ENCODE results near the gene SERINC4. TPM values are rescaled to one million over a fixed set of nuclear protein-coding genes. Genes with fewer than 3 reads are reported as not detected.

SERINC4 gene
- total RNA-seq, 1 donor from 2014 or later, result not detected

DNA sequence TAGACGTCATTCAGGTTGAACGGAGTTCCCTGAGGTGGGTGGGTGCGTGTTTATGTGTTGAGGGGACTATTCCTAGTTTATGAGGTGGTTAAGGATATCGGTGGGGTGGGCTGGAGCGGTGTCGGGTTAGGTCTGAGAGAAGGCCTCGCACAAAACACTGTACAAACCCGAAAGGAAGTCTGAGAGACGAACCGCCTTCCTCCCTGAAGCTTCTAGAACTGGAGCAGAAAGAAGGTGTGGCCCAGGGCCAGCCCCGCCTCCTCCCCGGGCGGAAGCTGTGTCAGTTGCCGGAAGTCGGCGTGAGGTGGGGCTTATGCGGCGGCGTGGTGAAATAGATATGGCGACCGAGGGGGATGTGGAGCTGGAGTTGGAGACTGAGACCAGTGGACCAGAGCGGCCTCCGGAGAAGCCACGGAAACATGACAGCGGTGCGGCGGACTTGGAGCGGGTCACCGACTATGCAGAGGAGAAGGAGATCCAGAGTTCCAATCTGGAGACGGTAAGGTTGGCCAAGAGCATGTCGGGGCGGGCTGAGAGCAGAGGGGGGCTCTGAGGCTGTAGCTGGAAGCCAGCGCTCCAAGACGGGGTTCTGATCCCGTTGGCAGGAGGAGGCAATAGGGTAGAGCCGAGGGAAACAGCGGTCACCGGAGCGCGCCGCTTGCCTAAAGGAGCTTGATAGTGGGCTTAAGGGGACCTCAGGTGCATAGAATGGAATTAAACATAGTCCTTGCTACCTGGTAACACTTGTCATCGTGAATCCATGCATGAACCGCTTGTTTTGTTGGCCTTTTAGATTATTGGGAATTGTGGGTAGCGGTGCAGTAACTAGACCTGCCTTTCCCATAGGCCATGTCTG, 494 bp upstream of the SERINC4 start, which contains the start of gene HYPK:
TSS of gene HYPK (plus strand) at position 314 of the 856 bp plus-strand sequence. CDS start at position 338, 24 bp downstream.
- peak within 1 kb of the TSS; percentile 70 for H3K4me3 ChIP-seq (ENCODE audit: low read depth, low read length)
- no peak for DNase-seq (ENCODE audit: low read depth)
- TF ChIP-seq, protein P1, sequence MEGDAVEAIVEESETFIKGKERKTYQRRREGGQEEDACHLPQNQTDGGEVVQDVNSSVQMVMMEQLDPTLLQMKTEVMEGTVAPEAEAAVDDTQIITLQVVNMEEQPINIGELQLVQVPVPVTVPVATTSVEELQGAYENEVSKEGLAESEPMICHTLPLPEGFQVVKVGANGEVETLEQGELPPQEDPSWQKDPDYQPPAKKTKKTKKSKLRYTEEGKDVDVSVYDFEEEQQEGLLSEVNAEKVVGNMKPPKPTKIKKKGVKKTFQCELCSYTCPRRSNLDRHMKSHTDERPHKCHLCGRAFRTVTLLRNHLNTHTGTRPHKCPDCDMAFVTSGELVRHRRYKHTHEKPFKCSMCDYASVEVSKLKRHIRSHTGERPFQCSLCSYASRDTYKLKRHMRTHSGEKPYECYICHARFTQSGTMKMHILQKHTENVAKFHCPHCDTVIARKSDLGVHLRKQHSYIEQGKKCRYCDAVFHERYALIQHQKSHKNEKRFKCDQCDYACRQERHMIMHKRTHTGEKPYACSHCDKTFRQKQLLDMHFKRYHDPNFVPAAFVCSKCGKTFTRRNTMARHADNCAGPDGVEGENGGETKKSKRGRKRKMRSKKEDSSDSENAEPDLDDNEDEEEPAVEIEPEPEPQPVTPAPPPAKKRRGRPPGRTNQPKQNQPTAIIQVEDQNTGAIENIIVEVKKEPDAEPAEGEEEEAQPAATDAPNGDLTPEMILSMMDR (conservative IDR thresholded peaks at IDR 0.05; ENCODE audit: low read depth, low read length), result no peak

DNA sequence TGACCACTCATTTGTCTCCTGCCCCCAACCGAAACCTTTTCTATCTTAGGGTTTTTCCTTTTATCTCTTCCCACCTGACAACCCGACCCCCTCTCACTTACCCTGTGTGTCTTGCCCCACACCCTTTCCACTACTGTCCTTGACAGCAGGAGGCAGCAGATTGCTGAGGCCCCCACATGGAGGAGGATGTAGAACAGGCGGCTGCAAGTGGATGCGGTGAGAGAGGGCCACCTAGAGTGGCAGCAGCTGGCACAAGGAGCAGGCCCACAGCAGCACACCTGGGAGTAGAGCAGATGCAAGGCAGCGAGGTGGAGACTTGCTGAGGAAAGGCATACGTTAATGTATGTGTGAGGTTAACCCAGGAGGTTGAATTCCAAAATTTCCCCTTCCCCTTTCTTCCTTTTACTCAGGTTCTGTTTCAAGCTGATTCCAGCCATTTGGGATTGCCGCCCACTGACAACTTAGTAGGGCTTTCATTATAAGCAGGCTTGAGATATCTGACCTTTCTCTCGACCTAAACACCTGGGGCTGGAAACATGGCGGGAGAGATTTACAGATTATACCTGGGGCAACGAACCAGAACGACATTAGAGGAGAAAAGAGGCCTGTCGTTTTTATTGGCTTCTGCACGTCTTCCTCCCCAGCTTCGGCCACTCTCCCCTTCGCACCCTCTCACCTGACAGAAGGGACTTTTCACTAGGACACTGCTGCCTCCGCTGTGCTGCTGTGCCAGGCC, 643 bp downstream of the SERINC4 start:
- TF ChIP-seq, protein P1 (conservative IDR thresholded peaks at IDR 0.05; ENCODE audit: low read depth, low read length), result no peak
- no peak overlapping the region for H3K4me3 ChIP-seq (ENCODE audit: low read depth, low read length)
- no peak for DNase-seq (ENCODE audit: low read depth)

DNA sequence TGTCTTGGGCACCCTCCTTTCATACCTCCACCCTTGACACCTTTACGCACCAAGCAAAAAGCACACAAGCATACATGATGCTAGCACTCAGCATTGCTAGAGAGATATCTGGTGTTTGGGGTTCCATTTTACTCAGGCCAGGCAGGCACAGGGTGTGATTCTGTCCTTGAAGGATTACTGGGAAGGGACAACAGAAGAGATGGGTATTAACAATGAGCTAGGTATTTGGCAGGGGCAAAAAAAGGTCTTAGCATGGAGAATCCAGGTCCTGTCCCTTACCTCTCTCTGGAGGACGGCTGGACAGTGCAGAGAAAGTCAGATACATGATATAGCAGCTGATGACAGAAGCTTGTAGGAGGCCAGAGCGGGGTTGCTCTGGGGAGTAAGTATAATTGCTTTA, 3.5 kb downstream of the SERINC4 start:
- TF ChIP-seq, protein P1 (conservative IDR thresholded peaks at IDR 0.05; ENCODE audit: low read depth, low read length), result no peak
- DNase-seq (ENCODE audit: low read depth), result no peak
- no peak overlapping the region for H3K4me3 ChIP-seq (ENCODE audit: low read depth, low read length)

DNA sequence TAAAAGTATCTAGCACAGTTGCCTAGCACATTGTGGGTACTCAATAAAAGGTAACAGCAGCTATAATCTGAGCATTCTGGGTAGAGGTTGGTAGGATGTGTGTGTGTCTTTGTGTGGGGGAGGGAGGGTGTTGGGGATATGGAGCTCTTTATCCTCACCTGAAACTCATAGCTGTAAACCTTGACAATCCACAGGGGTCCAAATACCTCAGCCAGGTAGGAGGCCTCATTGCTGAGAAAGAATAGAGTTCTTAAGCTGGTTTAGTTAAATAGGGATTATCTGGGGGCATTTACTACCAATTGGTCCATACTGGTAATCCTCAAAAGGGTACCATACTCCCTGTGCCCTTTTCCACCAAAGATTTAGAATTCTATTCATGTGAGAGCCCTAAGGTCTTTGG, 4.0 kb downstream of the SERINC4 start:
- TF ChIP-seq, protein P1 (conservative IDR thresholded peaks at IDR 0.05; ENCODE audit: low read depth, low read length), result no peak
- no peak overlapping the region for H3K4me3 ChIP-seq (ENCODE audit: low read depth, low read length)
- DNase-seq (ENCODE audit: low read depth), result no peak

DNA sequence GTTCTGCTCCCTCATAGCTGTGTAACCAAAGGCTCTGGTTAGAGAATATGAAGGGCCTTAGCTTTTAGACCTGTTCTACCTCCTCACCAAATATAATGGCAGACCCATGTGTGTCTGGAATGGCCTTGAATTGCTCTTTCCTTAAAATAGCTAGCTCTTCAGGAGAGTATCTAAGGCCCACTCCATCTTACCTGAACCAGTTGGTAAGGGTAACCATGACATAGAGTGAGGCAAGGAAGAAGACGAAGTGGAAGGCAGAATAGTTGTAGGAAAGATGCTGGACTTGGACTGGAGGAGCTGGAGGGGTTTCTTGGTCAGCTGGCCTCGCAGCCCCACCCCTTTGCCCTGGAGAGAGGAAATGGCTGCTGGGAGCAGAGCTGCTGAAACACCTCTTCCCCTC, 4.8 kb downstream of the SERINC4 start:
- H3K4me3 ChIP-seq (ENCODE audit: low read depth, low read length), result no peak overlapping the region
- DNase-seq (ENCODE audit: low read depth), result no peak
- TF ChIP-seq, protein P1 (conservative IDR thresholded peaks at IDR 0.05; ENCODE audit: low read depth, low read length), result no peak

DNA sequence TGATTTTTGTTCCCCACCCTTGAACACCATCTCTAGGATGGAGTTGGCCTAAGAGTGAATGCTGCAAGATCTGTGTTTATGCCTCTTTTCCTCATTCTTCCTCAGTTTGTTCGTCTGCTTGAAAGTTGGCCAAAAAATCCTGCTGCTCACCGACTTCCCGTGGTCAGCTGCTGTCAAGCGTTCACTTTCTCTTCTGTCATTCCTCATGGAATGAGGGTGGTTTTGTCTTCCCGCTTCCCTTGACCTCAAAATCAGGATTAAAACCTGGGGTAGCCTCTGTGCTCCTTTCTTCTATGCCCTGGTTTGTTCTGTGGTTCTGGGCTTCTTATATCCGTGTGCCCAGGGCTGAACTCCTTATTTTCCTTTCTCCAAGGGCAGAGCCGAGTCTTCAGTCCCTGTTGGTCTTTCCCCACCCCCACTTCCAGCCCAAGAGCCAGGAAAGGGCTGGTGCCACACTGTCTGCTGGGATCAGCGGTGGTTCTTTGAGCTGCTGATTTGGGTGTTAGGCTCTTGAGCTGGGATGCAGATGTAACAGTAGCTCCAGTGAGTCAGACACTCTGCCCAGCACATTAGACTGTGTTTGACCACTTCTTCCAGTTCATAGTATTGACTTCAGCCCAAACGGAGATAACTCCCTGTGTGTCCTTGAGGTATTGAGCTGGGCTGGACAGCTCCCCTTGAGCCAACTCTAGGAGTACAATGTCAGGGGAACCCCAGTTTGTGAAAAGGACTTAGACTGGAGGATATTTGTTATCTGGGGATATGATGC, 5.6 kb downstream of the SERINC4 start:
- TF ChIP-seq, protein P1 (conservative IDR thresholded peaks at IDR 0.05; ENCODE audit: low read depth, low read length), result no peak
- DNase-seq (ENCODE audit: low read depth), result no peak
- H3K4me3 ChIP-seq (ENCODE audit: low read depth, low read length), result no peak overlapping the region

Measured in epithelial cell of proximal tubule (primary cell).